GM12891 (cell line): ENCODE results near the gene ZSWIM3.

Experiments
- POLR2A ChIP-seq: IDR thresholded peaks from 2 replicates; pipeline ENCODE4 v1.6.1; 2011; ENCODE audit warnings: low read depth, low read length, control low read depth
- POLR2AphosphoS5 ChIP-seq: IDR thresholded peaks from 2 replicates; pipeline ENCODE4 v1.6.1; 2011; ENCODE audit warnings: low read depth, low read length, control low read depth

- TF ChIP-seq POLR2AphosphoS5 = no peak
- no peak for TF ChIP-seq POLR2A
Measured at GRCh38 chr20:45878076-45878761, 20.8 kb downstream of the ZSWIM3 start.
